Renal pelvis (tissue), 4 donors: Measurements from ENCODE around the gene PAPPA. TPM values are rescaled to one million over a fixed set of nuclear protein-coding genes. Genes with fewer than 3 reads are reported as not detected.

ENCODE experiments used
- DNase-seq: peaks from one replicate; pipeline ENCODE4 v3.0.0-alpha.2; 2013
- polyA plus RNA-seq, 3 donors: library from polyadenylated mRNA; unstranded; fragments of 120-200 nt; gene quantifications; one replicate each; pipeline ENCODE4 v1.2.1, GENCODE V29; 2013; ENCODE audit not compliant: insufficient read length in 3 of 3

Gene PAPPA
- polyA plus RNA-seq, 3 donors, result 2.8 to 8.4 (median 5.8) TPM

DNA sequence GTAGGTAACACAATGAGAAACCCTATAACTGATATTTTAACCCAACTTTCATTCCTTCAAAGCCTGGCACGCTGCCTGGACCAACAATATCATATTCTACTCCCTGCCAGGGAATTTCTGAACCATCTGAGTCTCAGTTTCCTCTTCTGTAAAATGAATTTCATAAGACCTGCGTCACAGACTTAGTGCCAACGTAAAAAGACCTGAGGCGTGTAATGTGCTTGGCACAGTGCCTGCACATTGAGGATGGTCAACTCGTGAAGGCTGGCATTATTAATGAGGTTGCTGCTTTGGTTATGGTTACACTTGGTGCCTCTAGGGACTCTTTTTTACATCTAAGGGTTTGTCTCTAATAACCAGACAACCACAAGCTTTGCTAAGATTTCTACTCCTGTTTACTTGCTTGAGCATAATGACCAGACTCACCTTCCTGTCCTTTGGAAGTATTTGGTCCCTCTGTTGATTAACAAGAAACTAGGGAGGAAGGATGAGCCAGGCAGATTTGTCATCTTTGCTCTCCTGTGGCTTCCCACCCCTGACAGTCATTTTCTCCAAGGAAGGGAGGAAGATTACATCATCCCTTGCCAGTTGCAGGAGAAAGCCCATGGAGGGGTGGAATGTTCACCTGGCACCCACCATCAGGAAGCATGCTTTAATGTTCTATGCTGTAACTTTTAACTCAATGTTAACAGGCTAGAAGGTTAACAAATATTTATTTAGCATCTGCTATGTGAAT is 79.0 kb downstream of the PAPPA start:
- DNase-seq, result no peak

DNA sequence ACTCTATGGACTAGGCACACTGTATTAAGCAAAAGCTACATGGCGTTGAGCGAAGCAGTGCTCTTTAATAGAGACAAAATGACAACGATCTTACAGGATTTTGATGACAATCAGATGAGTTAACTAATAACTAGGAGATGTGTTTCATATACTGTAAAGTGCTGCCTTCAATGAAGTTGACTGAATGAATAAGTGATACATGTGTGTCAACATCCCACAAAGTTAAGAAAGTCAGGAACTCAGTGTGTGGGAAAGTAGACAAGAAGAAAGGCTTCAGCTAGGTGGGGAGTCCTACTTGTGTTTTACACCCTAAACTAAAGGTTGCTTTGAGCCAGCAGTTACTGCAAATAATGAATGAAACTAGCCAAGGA is 79.6 kb downstream of the PAPPA start:
- no peak for DNase-seq

DNA sequence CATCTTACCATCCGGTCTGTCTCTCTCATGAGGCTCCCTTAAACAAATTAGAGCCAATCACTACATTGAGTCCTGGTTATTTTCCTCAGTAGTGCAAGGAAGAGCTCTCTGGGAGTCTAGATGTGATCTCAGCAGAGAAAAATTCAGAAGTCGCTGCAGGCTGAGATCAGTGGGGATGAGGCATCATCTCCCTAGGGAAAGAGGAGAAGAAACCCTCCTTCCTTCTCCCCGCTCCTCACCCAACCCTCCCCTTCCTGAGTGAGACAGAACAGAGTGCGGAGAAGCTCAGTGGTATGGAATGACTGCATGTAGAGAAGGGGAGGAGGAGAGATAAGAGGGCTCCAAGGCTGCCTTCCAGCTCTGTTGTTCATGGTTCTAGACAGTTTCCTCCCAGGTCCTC is 80.5 kb downstream of the PAPPA start:
- DNase-seq, result no peak

DNA sequence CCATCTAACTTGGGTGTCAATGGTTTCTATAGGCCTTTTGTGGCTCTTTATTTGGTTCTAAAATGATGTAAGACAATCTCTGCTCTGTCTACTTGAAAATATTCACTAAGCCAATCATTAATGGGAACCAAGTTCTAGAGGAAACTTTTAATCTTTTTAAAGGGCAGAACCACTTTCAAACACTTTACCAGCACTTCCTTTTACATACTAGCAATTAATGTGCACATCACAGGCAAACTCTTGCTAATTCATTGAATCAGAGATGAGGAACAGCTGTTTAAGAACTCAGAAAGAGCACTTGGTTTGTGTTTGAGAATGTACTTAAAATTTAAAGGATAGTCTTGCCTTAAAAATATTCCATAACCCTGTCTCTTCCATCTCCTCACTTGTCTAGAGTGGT is 83.4 kb downstream of the PAPPA start:
- DNase-seq, result peak; percentile 27

DNA sequence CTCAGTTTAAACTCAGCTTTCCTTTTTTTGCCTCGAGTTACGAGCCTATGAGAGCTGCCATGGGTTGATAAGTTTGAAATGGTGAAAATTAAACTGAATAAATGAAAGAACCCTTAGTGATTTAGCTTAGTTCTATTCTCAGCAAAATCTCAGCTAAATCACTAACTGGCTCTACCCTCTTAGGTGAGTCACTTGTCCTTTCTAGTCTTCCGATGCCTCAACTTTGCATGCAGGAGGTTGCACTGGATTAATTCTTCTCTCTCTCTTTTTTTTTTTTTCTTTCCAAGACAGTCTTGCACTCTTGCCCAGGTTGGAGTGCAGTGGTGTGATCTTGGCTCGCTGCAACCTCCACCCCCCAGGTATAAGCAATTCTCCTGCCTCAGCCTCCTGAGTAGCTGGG is 83.9 kb downstream of the PAPPA start:
- no peak for DNase-seq

DNA sequence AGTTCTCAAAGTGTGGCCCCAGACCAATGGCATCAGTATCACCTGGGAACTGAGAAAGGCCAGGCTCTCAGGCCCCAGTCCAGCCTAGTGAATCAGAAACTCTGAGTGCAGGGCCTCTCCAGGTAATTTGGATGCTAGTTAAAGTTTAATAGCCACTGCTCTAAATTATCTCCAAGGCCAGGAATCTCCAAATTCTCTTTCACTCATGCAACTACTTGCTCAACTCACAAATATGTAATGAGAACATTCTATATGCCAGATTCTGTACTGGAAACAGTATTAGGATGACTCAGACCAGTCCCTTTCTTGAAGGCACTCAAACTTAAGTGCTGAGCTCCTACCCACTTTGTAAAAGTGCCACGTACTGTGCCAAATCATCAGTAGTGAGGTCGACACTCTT is 84.6 kb downstream of the PAPPA start:
- no peak for DNase-seq

DNA sequence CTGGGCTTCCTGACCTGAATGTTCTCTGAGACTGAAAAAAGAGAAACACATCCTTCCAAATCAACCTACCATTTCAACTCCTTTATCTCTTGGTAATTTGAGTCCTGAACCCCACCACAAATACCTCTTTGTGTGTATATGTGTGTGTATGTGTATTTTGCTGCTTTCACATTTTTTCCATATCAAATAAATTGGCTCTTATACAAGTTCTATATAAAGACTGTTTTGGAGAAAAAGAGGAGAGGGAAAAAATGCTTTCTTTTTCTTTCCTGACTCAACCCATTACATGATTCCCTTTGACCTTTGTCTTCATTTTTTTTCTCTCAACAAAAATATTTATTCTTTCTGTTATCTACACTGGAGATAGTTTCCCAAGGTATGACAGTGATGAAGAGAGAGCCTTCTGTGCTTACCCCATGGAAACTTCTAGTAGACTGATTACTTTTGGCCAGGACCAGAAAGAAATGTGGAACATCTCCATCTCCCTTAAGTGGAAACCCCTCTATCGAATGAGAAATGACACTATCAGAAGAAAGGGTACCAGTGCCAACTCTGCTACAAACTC is 85.3 kb downstream of the PAPPA start:
- no peak for DNase-seq

DNA sequence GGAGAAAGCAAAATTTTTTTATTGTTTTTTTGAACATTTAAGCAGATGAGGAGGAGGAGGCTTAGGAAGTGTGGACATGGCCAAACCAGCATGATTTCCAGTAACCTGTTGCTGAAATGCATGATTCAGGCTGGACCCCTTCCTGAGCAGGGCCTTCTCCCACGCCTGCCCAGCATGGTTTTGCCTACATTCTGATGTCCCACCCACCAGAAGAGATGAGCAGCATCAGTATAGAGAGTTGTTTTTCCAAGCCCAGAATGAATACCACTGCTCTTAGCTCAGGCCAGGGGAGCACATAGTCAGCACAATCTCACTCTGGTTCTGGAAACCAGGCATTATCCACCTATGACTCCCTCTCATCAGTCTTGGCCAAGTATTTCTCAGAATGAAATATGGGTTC is 90.1 kb downstream of the PAPPA start:
- no peak for DNase-seq

DNA sequence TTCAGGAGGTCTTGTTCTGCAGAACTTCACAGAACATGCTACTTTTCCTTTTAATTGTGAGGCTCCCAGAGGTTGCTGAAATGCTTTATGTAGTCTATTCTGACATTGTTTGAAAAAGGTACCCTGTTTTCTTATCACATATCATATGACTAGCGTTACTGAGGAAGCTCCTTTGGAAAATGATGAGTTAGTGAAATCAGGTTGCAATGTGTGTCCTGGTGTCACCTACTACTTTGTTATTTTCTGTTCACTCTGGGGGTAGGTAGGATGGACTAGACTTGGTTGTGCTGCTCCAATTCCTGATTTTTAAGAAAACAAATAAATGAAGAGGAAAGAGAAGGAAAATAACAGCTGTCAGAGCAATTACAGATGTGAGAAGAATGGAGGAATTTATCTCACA is 93.7 kb downstream of the PAPPA start:
- no peak for DNase-seq

DNA sequence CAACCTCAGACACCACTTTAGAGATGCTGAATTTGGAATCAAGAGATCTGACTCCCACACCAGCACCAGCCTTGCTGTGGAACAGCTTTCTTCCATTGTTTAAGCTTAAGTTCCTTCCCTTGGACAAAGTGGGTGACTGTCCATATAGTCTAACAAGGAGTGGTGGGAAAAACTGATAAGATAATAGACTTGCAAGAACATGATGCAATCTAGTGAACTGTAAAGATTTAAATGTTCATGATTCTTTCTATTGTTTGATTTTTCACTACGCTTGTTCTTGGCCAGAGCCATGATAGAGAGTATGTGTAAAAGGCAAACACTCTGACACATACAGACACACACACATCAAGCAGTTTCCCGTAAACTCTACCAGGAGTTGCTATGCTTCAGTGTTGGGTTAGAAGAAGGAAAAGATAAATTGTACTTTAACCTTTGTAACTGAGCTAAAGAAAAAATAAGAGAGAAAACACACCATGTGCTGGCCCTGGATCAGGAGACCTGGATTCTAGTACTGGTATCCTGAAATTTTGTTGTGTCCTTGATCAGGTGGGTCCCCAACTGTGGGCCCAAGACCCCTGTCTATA is 94.3 kb downstream of the PAPPA start:
- no peak for DNase-seq

DNA sequence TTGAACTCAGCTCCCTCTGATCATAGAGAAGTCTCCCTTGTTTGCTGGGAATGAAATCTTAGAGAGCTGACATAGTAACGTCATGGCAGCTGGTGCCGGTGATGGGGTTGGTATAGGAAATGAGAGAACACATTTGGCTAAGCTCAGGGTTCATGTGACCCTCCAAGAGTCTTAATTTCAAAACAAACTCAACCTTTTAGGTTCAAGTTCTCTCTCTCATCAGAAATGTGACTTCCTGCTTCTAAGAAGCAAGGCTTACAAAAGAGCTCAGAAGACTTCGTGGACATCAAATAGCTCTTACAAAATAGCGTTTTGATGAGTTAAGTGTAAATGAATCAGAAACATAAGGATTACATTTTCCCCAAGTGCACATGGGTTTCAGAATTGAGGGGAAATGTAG is 97.3 kb downstream of the PAPPA start:
- DNase-seq, result no peak

DNA sequence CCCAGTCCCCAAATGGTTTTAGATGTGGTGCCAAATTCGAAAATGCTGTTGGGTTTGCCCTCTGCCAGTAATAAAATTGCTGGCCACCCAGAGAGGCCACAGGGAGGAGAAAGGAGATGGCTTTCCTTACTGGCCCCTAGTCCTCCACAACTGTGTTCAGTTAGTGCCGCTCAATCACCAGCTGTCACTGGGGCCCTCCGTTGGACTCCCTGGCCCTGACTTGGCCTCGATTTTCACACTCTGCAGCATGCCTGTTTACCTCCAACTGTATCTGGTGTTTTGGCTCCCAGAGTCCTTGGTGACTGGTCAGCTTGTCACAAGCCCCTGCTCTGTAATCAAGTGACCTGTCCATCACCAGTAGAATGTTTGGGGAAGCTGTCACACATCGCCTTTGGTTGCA is 97.8 kb downstream of the PAPPA start:
- no peak for DNase-seq

DNA sequence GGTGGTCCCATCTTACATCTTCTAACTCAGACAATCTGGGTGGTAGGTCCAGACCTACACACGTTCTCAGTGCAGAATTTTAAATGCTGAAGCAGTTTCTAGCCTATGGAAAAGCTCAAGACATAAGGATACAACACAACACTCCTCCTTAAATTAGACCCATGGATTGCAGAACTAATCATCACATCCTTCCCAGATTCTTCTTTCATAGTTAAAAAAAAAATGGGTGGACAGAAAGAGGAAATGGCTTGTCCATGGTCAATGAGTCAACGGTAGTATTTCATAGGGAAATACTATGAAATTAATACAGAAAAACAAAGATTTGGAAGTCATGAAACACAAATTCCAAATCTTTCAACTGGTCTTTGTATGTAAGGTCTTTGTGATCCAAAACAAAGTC is 106.9 kb downstream of the PAPPA start:
- DNase-seq, result no peak

DNA sequence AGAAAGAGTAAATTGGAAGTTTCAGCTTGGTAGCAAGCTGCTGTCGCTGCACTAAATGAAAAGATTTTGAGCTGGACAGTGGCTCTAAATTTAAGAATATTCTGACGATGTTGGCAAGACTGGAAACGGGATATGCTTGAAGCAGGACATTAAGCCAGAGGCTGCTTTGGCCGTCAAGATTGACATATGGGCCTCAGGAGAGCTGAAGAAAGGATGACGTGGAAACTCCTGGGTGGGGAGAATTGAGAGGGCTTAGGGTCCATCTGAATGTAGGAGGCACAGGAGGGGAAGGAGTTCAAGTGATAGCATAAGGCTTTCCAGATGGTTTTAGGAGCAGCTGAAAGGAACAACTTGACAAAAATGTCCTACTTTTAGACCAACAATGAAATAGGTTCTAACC is 108.9 kb downstream of the PAPPA start:
- DNase-seq, result peak; percentile 42

DNA sequence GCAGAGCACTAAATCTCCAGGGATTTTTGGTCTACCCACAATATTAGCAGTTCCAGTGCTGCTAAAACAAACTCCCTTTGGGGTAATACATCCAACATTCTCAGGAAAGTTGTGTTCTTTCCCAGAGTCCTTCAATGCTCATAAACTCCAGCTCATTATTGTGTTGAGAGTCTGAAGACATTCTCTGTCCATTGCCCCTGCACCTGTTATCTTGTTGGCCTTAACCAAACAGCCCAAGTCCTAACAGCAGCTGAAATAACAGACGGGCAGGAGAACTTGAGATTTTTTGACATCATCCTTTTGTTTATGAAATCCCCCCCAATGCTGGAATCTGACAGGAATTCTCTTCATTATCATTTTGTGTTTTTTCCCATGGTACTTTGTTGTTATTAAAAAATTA is 110.8 kb downstream of the PAPPA start:
- DNase-seq, result no peak

DNA sequence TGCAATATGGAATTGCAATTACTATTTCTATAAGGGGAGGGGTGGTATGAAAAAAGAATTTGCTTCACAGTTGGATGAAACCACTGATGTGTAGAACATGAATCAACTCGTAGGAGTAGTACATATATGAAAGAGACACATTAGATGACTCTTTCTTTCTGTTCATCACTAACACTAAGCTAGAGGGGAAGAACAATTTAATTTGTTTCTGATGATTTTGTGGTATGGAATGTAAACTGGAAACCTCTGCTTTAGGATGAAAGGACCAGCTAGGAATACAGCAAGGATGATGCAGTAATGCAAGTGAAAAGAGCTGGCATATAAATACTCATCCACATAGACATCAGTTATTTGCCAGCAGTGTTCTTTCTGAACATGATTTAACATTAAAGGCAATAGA is 113.4 kb downstream of the PAPPA start:
- no peak for DNase-seq

DNA sequence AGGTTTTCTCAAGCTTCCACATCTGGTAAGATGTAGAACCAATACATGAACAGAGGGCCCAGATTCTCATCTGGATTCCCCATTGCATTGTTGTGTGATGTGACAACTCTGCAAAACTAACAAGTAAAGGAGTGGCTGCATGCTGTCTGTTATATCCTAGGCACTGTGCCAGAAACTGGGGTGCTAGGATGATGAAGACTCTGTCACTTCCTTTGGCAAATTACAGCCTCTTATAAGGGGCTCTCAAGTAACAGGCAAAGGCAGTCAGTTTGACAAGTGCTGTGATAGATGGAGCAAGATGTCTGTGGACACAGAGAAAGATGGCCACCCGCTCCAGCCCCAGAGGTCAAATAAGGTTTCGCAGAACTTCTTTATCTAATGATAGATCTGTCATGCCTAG is 115.7 kb downstream of the PAPPA start:
- DNase-seq, result no peak

DNA sequence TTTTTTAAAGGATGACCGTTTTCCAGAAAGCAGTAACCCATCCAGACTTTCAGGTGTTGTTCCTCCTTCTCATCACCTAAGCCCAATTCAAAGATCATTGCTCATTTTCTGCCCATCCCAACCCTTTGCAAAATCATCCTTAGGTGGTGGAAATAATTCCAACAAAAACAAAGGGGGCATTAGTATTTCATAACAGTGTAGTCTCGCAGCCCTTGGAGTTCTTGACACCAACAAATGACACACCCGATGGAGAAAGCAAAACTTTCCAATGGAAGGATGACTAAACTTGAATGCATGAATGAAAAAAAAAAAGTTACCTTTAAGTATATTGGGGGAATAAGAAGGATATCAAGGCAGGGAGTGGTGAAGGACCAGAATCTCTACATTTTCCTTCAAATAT is 117.0 kb downstream of the PAPPA start:
- no peak for DNase-seq

DNA sequence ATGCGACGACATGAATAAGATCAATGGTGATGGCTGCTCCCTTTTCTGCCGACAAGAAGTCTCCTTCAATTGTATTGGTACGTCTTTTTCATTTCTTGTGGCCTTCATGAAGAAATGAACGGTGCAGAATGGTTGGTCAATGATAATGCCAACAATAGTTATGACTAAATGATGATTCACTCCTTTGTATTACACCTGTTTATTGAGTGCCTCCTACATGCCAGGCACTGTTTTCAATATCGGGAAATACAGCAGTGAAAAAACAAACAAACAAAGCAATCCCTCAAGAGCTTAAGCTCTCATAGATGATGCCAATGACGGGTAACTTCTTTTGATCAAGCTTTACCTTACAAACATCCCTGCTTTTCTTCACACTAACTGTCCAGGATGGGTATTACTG is 117.7 kb downstream of the PAPPA start:
- DNase-seq, result no peak

DNA sequence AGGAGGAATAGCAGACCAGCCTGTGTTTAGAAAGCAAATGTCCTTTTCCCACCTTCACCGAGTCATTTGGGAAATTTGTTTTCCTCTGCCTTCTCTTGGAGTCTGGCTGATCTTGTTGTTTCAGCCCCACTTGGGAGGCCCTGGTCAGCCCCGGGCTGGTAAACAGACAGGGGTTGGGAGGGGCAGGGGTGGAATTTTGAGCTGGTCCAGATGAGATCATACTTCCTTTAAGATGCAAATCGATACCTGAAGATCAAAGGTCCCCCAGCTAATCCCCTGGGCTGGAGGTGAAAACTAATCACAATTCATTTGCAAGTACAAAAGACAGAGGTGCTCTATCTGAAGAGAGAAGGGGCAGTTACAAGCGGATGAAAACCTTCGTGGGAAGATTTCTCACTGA is 118.4 kb downstream of the PAPPA start:
- no peak for DNase-seq

DNA sequence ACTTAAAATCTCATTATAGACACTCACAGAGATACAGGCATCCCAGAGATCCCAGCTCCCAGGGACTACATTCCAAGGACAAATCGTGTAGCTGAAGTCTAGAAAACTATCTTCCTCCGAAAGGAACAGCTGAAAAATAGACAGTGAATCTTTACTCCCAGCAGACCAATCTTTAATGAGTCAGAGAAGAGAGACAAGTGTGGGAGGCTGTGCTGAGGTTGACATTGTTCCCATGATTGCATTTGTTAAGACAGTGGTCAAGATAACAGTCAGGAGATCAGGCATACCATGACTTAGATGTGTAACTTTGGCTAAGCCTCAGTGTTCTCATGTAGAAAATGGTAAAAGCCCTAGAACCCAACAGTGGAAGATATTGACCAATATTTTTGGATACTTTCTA is 120.7 kb downstream of the PAPPA start:
- no peak for DNase-seq

DNA sequence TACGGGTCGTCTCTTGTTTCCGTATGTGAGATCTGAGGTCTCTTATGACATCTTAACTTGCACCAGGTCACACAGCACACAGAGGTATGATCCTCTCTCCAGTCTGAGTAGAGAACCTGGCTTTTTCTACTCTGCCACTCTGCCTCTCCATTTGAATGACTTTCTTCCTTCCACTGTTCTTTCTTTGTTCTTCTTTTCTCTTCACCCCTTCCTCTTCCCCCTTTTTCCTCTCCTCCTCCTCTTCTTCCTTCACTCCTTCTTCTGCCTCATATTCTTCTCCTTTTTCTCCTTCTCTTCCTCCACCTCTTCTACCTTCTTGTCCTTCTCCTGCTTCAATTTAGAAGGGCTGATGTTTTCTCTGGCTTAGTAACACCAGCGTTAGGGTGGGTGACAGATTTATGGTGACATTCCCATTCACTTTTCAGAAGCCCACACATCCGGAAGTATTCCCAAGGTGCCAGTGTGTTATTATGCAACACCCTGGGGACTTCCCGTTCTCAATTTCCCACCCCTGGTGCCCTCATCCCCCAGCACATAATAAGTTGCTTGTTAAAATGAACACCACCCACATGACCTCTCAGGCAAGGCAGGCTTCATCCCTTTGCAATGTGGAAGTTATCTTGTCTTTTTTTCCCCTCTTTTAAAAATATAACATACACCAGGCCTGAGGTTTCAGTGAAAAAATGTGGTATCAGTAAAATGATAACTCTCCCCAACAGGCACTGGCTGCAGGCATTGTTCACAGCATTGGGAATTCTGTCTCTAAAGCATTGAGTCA is 122.0 kb downstream of the PAPPA start:
- DNase-seq, result no peak

DNA sequence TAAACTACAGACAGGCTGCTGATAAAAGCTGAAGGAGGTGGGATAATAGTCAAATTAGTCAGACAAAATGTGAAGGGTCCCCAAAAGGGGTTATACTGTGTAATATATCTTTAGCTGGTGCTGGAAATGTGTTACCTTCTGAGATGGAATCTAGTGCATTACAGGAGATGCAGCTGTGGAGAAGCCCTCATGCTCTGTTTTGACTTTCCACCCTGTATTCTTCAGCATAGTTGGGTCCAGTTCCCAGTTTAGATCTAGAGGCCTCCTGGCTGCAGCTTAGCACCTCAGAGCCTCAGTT is 122.6 kb downstream of the PAPPA start:
- DNase-seq, result no peak
